ENCODE results near the gene EZR.

Gene EZR

DNA sequence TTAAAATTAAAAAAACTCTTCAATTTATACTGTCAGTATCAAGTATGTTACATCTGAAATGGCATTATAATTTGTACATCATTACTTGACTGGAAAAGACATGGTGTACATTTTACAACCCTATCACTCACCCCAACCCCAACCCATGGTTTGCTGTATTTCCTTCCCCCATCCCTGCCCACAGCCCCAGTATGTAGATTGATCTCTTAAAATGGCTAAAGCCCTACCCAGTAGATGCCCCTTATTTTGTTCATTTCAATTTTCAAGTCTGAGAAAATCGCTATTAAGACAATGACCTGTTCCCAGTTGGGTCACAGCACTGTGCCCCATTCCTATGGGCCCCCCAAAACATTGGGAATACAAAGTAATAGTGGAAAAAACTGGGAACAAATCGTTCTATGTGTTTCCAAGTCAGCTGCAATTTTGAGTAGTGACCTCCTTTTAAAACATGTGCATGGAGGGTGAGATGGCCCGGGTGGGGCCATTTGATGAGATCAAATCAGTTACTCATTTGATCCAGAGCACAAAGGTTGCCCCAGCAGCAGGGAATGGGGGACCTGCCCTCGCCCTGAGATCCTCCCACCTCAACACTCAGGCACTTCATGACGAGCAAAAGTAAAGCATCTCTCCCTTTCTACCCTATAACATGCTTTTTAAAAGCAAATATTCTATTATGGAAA, 13.3 kb downstream of the EZR start:
- TF ChIP-seq, protein P1, sequence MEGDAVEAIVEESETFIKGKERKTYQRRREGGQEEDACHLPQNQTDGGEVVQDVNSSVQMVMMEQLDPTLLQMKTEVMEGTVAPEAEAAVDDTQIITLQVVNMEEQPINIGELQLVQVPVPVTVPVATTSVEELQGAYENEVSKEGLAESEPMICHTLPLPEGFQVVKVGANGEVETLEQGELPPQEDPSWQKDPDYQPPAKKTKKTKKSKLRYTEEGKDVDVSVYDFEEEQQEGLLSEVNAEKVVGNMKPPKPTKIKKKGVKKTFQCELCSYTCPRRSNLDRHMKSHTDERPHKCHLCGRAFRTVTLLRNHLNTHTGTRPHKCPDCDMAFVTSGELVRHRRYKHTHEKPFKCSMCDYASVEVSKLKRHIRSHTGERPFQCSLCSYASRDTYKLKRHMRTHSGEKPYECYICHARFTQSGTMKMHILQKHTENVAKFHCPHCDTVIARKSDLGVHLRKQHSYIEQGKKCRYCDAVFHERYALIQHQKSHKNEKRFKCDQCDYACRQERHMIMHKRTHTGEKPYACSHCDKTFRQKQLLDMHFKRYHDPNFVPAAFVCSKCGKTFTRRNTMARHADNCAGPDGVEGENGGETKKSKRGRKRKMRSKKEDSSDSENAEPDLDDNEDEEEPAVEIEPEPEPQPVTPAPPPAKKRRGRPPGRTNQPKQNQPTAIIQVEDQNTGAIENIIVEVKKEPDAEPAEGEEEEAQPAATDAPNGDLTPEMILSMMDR (IDR thresholded peaks at IDR 0.05; ENCODE audit: borderline replicate concordance, control extremely low read depth, extremely low read depth, insufficient read depth, missing control alignments) = no peak
- no peak for DNase-seq (ENCODE audit: low spot score)
- in situ Hi-C loops (cut with MboI; ENCODE audit: low sequenced_read_pairs, unreplicated experiment) = no loop called here

DNA sequence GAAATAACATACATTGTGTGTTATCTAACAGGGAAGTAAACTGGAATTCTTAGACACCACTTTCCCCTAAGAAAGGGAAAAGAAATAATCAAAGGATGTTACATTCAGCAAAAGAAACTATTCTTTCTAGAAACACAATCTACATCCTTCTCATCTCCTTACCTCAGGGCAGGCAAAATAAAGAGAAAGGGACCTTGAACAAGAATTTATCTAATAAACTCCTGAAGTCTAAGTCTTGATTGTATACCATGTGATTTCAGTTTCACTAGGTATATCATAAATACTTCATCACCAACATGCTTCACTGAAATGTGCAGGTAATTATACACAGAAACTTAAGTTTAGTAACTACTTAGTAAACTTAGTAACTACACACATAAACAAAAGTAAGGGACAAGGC, 15.0 kb downstream of the EZR start:
- in situ Hi-C loops (cut with MboI; ENCODE audit: low sequenced_read_pairs, unreplicated experiment) = no loop called here
- TF ChIP-seq, protein P1 (IDR thresholded peaks at IDR 0.05; ENCODE audit: borderline replicate concordance, control extremely low read depth, extremely low read depth, insufficient read depth, missing control alignments) = no peak

DNA sequence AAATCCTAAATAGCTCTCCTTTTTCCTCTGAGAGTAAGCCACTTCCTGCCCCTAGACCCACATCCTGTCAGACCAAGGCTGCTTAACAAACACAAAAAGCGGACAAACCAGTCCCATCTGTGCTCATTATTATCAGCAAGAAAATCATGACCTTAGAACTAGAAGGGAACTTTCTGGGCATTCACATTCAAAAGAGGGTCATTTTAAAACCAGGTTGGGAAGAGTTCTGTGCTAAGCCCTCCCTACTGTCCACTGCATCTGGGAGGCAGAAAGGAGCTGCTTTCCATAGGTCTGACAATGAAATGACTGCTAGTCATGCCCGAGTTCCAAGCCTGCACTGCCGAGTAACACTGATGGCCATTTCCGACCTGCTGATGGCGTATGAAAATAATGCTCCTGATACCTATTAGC, 15.4 kb downstream of the EZR start:
- peak; percentile 58 for DNase-seq (ENCODE audit: low spot score)
- in situ Hi-C loops (cut with MboI; ENCODE audit: low sequenced_read_pairs, unreplicated experiment) = no loop called here
- TF ChIP-seq, protein P1 (IDR thresholded peaks at IDR 0.05; ENCODE audit: borderline replicate concordance, control extremely low read depth, extremely low read depth, insufficient read depth, missing control alignments) = no peak

More for the DNA sequence above, 15.0 kb downstream of the EZR start:
- no peak for DNase-seq (ENCODE audit: low spot score)

DNA sequence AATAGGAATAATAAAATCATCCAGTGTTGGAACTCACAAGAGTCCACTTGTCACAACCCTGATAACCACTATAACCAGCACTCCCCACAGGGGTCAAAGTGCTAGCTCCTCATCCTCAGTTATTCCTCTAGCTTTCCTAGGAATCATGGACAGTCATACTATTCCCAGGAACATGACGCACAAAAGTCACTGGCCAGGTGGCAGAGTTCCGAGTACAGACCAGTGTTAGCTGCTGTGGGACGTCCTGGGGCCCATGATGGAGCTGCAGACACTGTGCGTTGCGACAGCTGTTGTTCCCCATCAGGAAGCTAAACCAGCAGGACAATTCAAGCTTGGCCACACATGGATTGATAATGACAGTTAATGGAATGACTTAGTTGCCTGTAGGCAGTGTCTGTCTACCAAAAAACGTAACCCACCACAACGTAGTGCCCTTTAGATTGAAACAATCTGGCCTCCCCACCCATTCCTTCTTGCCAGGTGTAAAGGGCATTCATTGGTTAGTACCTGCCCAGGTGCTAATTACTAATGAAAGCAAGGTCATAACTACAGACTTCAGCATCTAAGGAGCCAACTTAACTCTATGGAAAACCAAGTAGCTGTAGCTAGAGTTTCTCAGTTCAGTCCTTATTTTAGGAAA, 17.4 kb downstream of the EZR start:
- DNase-seq (ENCODE audit: low spot score) = no peak
- TF ChIP-seq, protein P1 (IDR thresholded peaks at IDR 0.05; ENCODE audit: borderline replicate concordance, control extremely low read depth, extremely low read depth, insufficient read depth, missing control alignments) = no peak
- in situ Hi-C loops (cut with MboI; ENCODE audit: low sequenced_read_pairs, unreplicated experiment) = no loop called here

DNA sequence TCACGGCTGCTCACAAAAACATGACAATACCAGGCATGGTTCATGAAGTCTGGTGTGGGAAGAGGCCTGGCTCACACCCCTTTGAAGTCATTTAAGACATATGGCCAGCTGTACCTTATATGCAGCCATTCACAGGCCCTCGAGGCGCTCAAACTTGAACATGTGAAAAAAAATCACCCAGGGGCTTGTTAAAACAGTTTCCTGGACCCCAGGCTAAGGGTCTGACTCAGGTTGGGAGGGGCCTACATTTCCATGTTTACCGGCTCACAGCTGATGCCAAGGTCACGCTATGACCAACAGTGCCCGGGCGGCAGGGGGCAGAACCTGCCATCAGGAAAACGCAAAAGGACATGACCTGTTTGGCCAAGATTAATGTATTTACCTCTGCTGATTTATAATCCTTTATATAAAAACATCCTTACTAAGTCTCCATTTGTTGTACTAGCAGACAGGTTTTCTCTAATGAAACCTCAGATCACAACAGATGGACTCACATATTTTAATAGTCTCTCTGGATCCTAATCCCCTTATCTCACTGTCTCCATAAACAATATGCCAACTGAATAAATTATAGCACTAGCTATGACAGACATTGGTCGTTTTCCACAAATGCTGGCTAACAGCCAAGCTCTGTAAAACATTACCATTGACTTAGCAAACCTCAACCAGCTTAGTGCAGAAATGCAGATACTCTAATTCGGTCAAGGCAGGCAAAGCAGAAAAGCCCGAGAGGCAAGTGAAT, 19.9 kb downstream of the EZR start:
- DNase-seq (ENCODE audit: low spot score) = no peak
- TF ChIP-seq, protein P1 (IDR thresholded peaks at IDR 0.05; ENCODE audit: borderline replicate concordance, control extremely low read depth, extremely low read depth, insufficient read depth, missing control alignments) = no peak
- in situ Hi-C loops (cut with MboI; ENCODE audit: low sequenced_read_pairs, unreplicated experiment) = no loop called here

DNA sequence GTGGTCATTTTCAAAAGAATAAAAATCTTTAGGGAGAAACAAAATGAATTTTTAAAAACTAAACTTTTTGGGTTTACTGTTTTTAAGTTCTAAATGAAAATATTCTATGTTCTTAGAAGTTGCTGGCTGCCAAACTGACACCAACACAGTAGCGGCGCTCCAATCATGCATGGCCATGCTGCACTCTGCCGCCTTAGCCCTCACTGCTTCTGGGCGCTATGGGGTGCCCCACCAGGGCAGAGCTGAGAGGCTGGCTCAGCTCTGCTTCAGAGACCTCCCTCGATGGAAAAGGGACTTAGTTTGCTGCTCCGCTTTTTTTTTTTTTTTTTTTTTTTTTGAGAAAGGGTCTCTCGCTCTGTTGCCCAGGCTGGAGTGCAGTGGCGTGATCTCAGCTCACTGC, 20.9 kb downstream of the EZR start:
- no peak for DNase-seq (ENCODE audit: low spot score)
- in situ Hi-C loops (cut with MboI; ENCODE audit: low sequenced_read_pairs, unreplicated experiment) = no loop called here
- TF ChIP-seq, protein P1 (IDR thresholded peaks at IDR 0.05; ENCODE audit: borderline replicate concordance, control extremely low read depth, extremely low read depth, insufficient read depth, missing control alignments) = no peak
